T-helper 2 cell treated with Interferon-gamma antibody and Interleukin-4, amounts not matched to agents 5 μg/mL and 100 μg/mL, for 36 hours (primary cell): ENCODE results near the gene CLCN3.
"Not testable (repeated sequence)": the region's sequence is repeated elsewhere in the genome, so short reads cannot be mapped to it uniquely, and the experiment has no call there.

Experiments
- DNase-seq: peaks from one replicate; pipeline ENCODE4 v3.0.0; 2021; ENCODE audit warnings: low spot score
- H3K27ac Mint-ChIP-seq: one replicate; pipeline ENCODE4 v1.8.0; 2021; ENCODE audit warnings: mild to moderate bottlenecking, mixed read lengths
- H3K27me3 Mint-ChIP-seq: one replicate; pipeline ENCODE4 v1.8.0; 2021; ENCODE audit warnings: low read depth, mixed read lengths
- H3K36me3 Mint-ChIP-seq: one replicate; pipeline ENCODE4 v1.8.0; 2021; ENCODE audit warnings: low read depth, mixed read lengths
- H3K4me1 Mint-ChIP-seq: one replicate; pipeline ENCODE4 v1.8.0; 2021; ENCODE audit warnings: low read depth, mixed read lengths
- H3K4me3 Mint-ChIP-seq: one replicate; pipeline ENCODE4 v1.8.0; 2022; ENCODE audit warnings: mild to moderate bottlenecking, moderate library complexity, mixed read lengths
- H3K9me3 Mint-ChIP-seq: one replicate; pipeline ENCODE4 v1.8.0; 2021; ENCODE audit warnings: mixed read lengths

CLCN3 gene

DNA sequence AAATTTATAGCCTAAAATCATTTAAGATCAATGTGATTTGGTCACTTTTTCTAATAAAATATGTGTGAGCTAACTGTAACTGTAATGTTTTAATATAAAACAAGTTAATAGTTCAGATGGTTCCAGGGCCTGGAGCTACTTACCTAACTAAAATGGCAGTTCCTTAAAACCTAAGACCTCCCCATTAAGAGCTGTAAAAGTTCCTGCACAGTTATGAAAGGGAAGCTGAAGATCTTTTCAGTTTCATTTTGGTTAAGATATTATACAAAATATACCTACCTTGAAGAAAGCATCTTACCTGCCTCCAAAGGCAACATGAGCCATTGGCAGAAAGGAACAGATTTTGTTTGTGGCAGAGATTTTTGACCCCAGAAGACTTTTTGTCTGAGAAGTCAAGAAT lies 107.2 kb downstream of the CLCN3 start:
- H3K27ac Mint-ChIP-seq: no peak overlapping the region
- no peaks in the 10 kb centered on the region for H3K27me3 Mint-ChIP-seq
- DNase-seq: no peak
- no peak overlapping the region for H3K4me3 Mint-ChIP-seq
- H3K4me1 Mint-ChIP-seq: peaks cover 4% of the 10 kb centered on the region
- H3K36me3 Mint-ChIP-seq: peaks cover 11% of the 10 kb centered on the region
- H3K9me3 Mint-ChIP-seq: no peaks in the 10 kb centered on the region

- no peak for DNase-seq
- Mint-ChIP-seq H3K4me3 (no peak overlapping the region), H3K9me3 (no peaks in the 10 kb centered on the region), H3K4me1 (peaks cover 4% of the 10 kb centered on the region), H3K27me3 (no peaks in the 10 kb centered on the region), H3K36me3 (peaks cover 17% of the 10 kb centered on the region), H3K27ac (no peak overlapping the region)
These were observed 110.2 kb downstream of the CLCN3 start for GRCh38 chr4:169730564-169730963.

DNA sequence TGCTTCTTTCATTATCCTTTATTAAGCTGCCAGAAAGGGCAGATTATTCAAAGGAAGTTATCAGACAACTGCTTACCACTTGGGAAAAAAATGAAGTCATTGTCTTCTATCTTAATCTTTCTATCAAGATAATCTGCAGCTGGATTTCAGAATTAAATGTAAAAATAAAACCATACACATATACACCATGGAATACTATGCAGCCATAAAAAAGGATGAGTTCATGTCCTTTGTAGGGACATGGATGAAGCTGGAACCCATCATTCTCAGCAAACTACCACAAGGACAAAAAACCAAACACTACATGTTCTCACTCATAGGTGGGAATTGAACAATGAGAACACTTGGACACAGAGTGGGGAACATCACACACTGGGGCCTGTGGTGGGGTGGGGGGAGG lies 118.2 kb downstream of the CLCN3 start:
- not testable (repeated sequence) for H3K4me3 Mint-ChIP-seq, H3K27ac Mint-ChIP-seq, DNase-seq, H3K9me3 Mint-ChIP-seq, H3K4me1 Mint-ChIP-seq, H3K27me3 Mint-ChIP-seq
- H3K36me3 Mint-ChIP-seq: peaks cover 22% of the 10 kb centered on the region

- Mint-ChIP-seq H3K27ac (no peak overlapping the region), H3K36me3 (peaks cover 17% of the 10 kb centered on the region), H3K4me3 (no peak overlapping the region), H3K4me1 (peaks cover 1% of the 10 kb centered on the region), H3K9me3 (no peaks in the 10 kb centered on the region), H3K27me3 (no peaks in the 10 kb centered on the region)
- no peak for DNase-seq
These were observed 121.2 kb downstream of the CLCN3 start for GRCh38 chr4:169741569-169741968.

- H3K4me1 Mint-ChIP-seq: peaks cover 1% of the 10 kb centered on the region
- H3K4me3 Mint-ChIP-seq: no peak overlapping the region
- no peak overlapping the region for H3K27ac Mint-ChIP-seq
- no peaks in the 10 kb centered on the region for H3K27me3 Mint-ChIP-seq
- DNase-seq: no peak
- no peaks in the 10 kb centered on the region for H3K9me3 Mint-ChIP-seq
- H3K36me3 Mint-ChIP-seq: peaks cover 10% of the 10 kb centered on the region
These were observed 124.2 kb downstream of the CLCN3 start for GRCh38 chr4:169744601-169745000.

DNA sequence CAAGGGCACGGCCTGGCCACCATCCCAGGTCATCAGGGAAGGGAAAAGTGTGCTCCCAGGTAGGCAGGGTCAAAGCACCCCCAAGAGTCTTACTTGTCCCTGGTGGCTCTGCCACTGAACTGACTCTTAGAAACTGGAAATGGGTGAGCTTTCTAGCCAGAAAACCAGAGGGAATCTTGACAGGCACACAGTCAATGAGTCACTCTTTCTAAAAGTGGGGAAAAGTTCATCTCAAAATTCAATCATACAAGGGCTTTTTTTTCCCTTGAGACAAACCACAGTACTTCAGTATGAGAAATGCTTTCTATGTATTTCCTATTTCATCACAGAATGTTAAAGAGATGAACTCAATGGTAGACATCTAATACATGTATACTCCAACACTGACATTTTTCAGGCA lies 124.9 kb downstream of the CLCN3 start:
- peaks cover 1% of the 10 kb centered on the region for H3K4me1 Mint-ChIP-seq
- H3K27ac Mint-ChIP-seq: no peak overlapping the region
- H3K4me3 Mint-ChIP-seq: no peak overlapping the region
- no peak for DNase-seq
- H3K9me3 Mint-ChIP-seq: no peaks in the 10 kb centered on the region
- no peaks in the 10 kb centered on the region for H3K27me3 Mint-ChIP-seq
- H3K36me3 Mint-ChIP-seq: peaks cover 15% of the 10 kb centered on the region

DNA sequence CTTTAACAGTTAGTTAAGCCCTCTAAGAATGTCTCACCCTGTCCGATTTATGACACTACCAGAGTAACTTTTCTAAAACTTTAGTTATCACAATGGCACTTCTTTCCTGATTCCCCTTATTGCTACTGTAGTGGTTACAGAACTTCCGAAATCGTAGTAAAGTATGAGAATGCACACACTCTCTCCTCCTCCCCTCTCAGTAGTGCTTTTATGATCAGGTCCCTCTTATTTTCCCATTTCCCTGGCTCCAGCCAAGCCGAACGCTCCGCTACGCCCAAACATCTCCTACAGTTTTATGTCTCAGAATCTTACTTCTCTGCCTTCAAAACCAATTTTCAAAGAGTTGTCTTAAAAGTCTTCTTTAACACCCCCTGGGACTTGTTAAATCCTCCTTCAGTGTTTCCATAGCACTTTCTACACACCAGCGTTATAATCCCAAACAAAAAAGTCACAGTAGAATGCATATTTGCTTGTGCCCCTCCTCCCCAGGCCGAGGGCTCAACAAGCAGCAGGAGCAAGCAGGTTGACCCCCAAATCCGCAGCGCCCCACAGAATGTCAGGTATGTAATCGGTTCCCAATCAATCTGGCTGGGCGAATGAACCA lies 136.7 kb downstream of the CLCN3 start:
- Mint-ChIP-seq H3K4me3 (peak overlapping the region; percentile 89), H3K9me3 (no peaks in the 10 kb centered on the region), H3K36me3 (peaks cover 9% of the 10 kb centered on the region), H3K27ac (peak overlapping the region; percentile 9), H3K27me3 (peaks cover 13% of the 10 kb centered on the region), H3K4me1 (peaks cover 36% of the 10 kb centered on the region)
- DNase-seq: no peak

- peak; percentile 93 for DNase-seq
- peaks cover 33% of the 10 kb centered on the region for H3K4me1 Mint-ChIP-seq
- peak within 1 kb of the TSS; percentile 9 for H3K27ac Mint-ChIP-seq
- H3K36me3 Mint-ChIP-seq: peaks cover 4% of the 10 kb centered on the region
- no peaks in the 10 kb centered on the region for H3K9me3 Mint-ChIP-seq
- H3K4me3 Mint-ChIP-seq: peak within 1 kb of the TSS; percentile 89
- H3K27me3 Mint-ChIP-seq: peaks cover 13% of the 10 kb centered on the region
These were observed 137.3 kb downstream of the CLCN3 start, which contains the start of gene HPF1 for GRCh38 chr4:169757575-169758184. TSS of gene HPF1 (minus strand) at chr4:169757944. CDS start at chr4:169757877, 67 bp downstream.

DNA sequence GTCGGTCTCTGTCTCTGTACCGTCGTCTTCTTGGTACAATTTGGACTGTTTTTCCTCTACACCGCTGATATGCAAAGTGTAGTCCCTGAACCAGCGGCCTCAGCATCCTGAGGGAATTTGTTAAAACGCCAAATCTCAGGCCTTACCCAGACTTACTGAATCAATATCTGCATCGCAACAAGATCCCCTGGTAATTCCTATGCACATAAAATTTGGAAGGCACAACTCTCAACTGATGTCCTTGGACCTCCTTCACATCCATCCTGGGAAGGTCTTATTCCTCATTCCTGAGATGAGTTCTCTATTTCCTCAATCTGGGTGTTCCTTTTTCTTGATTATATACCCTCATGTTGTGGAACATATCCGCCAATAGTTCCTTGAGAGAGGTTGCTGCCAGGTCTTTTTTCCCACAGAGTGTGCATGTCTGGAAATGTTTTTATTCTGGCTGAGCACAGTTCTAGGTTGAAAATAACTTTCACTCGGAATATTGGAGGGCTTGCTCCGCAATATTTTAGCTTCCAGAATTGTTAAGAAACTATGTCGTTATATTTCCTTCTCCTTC lies 138.1 kb downstream of the CLCN3 start:
- no peak for DNase-seq
- Mint-ChIP-seq H3K27me3 (peaks cover 19% of the 10 kb centered on the region), H3K4me3 (peak overlapping the region; percentile 89), H3K4me1 (peaks cover 33% of the 10 kb centered on the region), H3K9me3 (no peaks in the 10 kb centered on the region), H3K36me3 (peaks cover 2% of the 10 kb centered on the region), H3K27ac (no peak overlapping the region)

DNA sequence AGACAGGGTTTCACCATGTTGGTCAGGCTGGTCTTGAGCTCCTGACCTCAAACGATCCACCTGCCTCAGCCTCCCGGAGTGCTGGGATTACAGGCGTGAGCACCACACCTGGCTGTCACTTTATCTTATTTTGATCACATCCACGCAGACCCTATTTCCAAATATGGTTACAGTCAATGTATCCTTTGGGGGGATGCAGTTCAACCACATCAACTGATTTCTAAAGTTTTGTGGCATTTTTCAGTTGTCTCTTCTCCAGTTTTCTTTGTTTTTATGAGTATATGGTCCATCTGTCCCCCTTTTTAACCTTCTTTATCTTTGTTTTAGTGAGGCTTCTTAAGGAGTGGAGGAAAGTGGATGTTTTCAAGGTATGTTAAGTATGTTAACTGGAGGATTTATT lies 141.5 kb downstream of the CLCN3 start:
- H3K4me3 Mint-ChIP-seq: no peak overlapping the region
- H3K9me3 Mint-ChIP-seq: no peaks in the 10 kb centered on the region
- no peak for DNase-seq
- no peak overlapping the region for H3K27ac Mint-ChIP-seq
- peaks cover 14% of the 10 kb centered on the region for H3K4me1 Mint-ChIP-seq
- peaks cover 19% of the 10 kb centered on the region for H3K27me3 Mint-ChIP-seq
- H3K36me3 Mint-ChIP-seq: no peaks in the 10 kb centered on the region

DNA sequence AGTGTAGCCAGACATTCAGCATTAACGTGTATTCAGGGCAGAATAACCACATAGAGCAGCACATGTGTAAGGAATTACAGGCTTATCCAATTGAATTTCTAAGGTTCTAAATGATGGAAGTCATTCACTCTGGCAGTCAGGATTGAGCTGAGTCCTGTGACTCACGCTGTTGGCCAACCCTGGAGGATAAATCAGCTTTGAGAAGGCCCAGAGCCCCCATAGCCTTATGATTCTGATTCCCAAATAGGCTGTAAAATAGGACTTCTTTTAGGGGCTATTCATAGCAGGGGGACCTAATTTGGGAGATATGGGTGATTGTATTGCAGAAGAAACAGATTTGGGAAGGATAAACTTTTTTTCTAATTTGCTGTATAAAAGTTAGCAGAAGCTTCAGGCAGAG lies 145.5 kb downstream of the CLCN3 start:
- Mint-ChIP-seq H3K9me3 (no peaks in the 10 kb centered on the region), H3K36me3 (no peaks in the 10 kb centered on the region)

GRCh38 chr4:169766741-169767140 lies 146.4 kb downstream of the CLCN3 start:
- Mint-ChIP-seq H3K9me3 (no peaks in the 10 kb centered on the region), H3K4me1 (peaks cover 6% of the 10 kb centered on the region), H3K36me3 (no peaks in the 10 kb centered on the region), H3K27ac (no peak overlapping the region), H3K4me3 (no peak overlapping the region), H3K27me3 (peaks cover 21% of the 10 kb centered on the region)
- DNase-seq: no peak

More for the DNA sequence above, 145.5 kb downstream of the CLCN3 start:
- H3K4me3 Mint-ChIP-seq: no peak overlapping the region
- no peak overlapping the region for H3K27ac Mint-ChIP-seq
- peaks cover 6% of the 10 kb centered on the region for H3K4me1 Mint-ChIP-seq
- H3K27me3 Mint-ChIP-seq: peaks cover 21% of the 10 kb centered on the region
- DNase-seq: no peak

DNA sequence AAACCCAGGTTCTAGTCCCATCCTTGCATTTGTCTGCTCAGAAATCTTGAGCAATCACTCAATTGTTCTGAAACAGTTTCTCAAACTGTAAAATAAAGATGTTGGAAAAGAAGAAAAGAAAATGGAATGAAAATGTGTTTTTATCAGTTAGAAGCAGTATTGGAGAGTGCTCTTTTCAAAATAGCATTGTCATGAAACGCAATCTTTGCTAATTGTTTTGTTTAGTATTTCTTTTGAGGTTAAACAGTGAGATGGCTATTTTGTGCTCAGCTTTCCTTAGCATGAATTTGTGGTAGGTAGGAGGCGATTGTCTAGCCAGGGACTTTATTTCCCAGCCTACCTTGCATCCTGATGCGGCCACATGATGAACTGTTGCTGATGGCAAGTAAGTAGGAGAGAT lies 148.0 kb downstream of the CLCN3 start:
- Mint-ChIP-seq H3K27ac (no peak overlapping the region), H3K4me1 (peaks cover 4% of the 10 kb centered on the region), H3K27me3 (peaks cover 17% of the 10 kb centered on the region), H3K36me3 (no peaks in the 10 kb centered on the region), H3K4me3 (no peak overlapping the region), H3K9me3 (no peaks in the 10 kb centered on the region)
- DNase-seq: no peak

- H3K27ac Mint-ChIP-seq: no peak overlapping the region
- H3K9me3 Mint-ChIP-seq: no peaks in the 10 kb centered on the region
- no peak overlapping the region for H3K4me3 Mint-ChIP-seq
- no peaks in the 10 kb centered on the region for H3K36me3 Mint-ChIP-seq
- peaks cover 4% of the 10 kb centered on the region for H3K4me1 Mint-ChIP-seq
- no peak for DNase-seq
- peaks cover 27% of the 10 kb centered on the region for H3K27me3 Mint-ChIP-seq
These were observed 150.0 kb downstream of the CLCN3 start for GRCh38 chr4:169770416-169770815.
